AG04449 (cell line): Measurements from ENCODE around the gene ZNF514.

Experiments used
- CTCF ChIA-PET: fragments of 350-600 bp; formaldehyde crosslinking; extraction: SDS; loops from one replicate; lab custom pipeline; 2021; ENCODE audit warnings: antibody characterized with exemption; lab: Yijun Ruan, JAX
- POLR2A ChIA-PET: fragments of 400-600, 350-600 bp; formaldehyde crosslinking; extraction: SDS; loops from one replicate; lab custom pipeline; 2020; ENCODE audit warnings: antibody characterized with exemption, inconsistent platforms; lab: Yijun Ruan, JAX
- DNase-seq: peaks from one replicate; pipeline ENCODE4 v3.0.0-alpha.2; 2010; ENCODE audit warnings: low read depth, low spot score
- H3K4me3 ChIP-seq: 2 replicates; pipeline ENCODE4 v1.5.1; 2011; ENCODE audit warnings: low read depth, mild to moderate bottlenecking, control low read depth, low read length
- CTCF ChIP-seq: IDR thresholded peaks from one replicate; pipeline ENCODE4 v1.5.1; 2011; ENCODE audit warnings: mild to moderate bottlenecking, moderate library complexity, low read length, control low read depth, inconsistent platforms; ENCODE audit not compliant: insufficient read depth; ENCODE audit errors: missing control alignments

Gene ZNF514

GRCh38 chr2:95158441-95158840 lies 1.2 kb downstream of the ZNF514 start:
- POLR2A ChIA-PET: no interaction called here
- no peak for DNase-seq
- TF ChIP-seq CTCF: no peak
- H3K4me3 ChIP-seq: peak overlapping the region; percentile 78
- CTCF ChIA-PET: interaction anchor here (1.0 kb wide), 1 partner anchor 35 kb away, joined by 3 read pairs; no protein-coding TSS in a partner anchor

GRCh38 chr2:95149397-95149984 lies 10.2 kb downstream of the ZNF514 start:
- CTCF ChIA-PET: interaction anchor here (2.0 kb wide), 1 partner anchor 34 kb away, joined by 4 read pairs; no protein-coding TSS in a partner anchor
- DNase-seq: no peak
- POLR2A ChIA-PET: no interaction called here
- H3K4me3 ChIP-seq: no peak overlapping the region
- TF ChIP-seq CTCF: no peak

GRCh38 chr2:95143838-95144237 lies 15.8 kb downstream of the ZNF514 start:
- ChIA-PET POLR2A (no interaction called here), CTCF (no interaction called here)
- no peak overlapping the region for H3K4me3 ChIP-seq
- no peak for TF ChIP-seq CTCF
- DNase-seq: no peak

- no peak for TF ChIP-seq CTCF
- ChIA-PET POLR2A (no interaction called here), CTCF (no interaction called here)
- DNase-seq: no peak
- H3K4me3 ChIP-seq: no peak overlapping the region
These were observed 20.9 kb downstream of the ZNF514 start for GRCh38 chr2:95138702-95139101.

- no peak for TF ChIP-seq CTCF
- POLR2A ChIA-PET: interaction anchor here (0.7 to 1.3 kb wide), 3 partner anchors 10 to 43 kb away, joined by 3 to 7 read pairs (median 3); partner anchors contain the start of genes ZNF2 and ZNF514
- DNase-seq: no peak
- CTCF ChIA-PET: interaction anchor here (0.9 to 1.7 kb wide), 5 partner anchors 11 to 136 kb away, joined by 3 to 6 read pairs (median 6); partner anchors contain the start of gene ZNF514
- H3K4me3 ChIP-seq: peak overlapping the region; percentile 93
These were observed 37.5 kb downstream of the ZNF514 start for GRCh38 chr2:95122197-95122551.

- TF ChIP-seq CTCF: peak; percentile 31
- DNase-seq: no peak
- CTCF ChIA-PET: interaction anchor here (0.9 to 1.7 kb wide), 5 partner anchors 11 to 136 kb away, joined by 3 to 6 read pairs (median 6); partner anchors contain the start of gene ZNF514
- POLR2A ChIA-PET: interaction anchor here (0.7 to 1.3 kb wide), 4 partner anchors 11 to 44 kb away, joined by 3 to 7 read pairs (median 3); partner anchors contain the start of genes ZNF2 and ZNF514
- peak within 1 kb of the TSS; percentile 93 for H3K4me3 ChIP-seq
These were observed 38.0 kb downstream of the ZNF514 start, which contains the start of gene MRPS5 for GRCh38 chr2:95121407-95122196. Gene MRPS5, minus strand, starts transcription at chr2:95121808. Its CDS starts 17 bp downstream, at chr2:95121791.
